Measurements from ENCODE around the gene PDILT.
"Not testable (repeated sequence)": the region's sequence is repeated elsewhere in the genome, so short reads cannot be mapped to it uniquely, and the experiment has no call there.

Gene PDILT

DNA sequence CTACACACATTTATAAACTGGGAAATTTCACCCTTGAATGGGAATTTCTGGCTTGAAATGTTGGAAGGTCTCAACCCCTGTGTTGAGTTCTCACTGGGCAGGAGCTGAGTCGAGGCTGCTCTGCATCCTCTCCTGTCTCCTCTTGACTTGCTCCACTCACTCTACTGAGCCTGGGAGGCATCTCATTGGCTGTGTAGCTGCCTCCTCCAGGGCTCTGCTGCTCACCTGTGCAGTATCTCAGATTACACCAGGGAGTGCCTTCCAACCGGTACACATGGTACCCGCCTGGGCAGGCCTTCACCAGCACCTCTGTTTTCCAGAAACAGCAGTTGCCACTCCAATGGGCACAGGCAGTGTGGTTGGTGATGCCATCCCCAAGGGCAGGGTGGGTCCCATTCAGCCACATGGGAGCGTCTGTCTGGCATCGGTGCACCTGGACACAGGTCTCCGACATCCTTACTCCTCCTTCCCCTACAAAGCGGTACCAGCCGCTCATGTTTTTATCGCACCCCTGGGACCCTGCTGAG lies 80.9 kb downstream of the PDILT start:
- DNase-seq (ENCODE audit: low read depth, low spot score) = no peak

DNA sequence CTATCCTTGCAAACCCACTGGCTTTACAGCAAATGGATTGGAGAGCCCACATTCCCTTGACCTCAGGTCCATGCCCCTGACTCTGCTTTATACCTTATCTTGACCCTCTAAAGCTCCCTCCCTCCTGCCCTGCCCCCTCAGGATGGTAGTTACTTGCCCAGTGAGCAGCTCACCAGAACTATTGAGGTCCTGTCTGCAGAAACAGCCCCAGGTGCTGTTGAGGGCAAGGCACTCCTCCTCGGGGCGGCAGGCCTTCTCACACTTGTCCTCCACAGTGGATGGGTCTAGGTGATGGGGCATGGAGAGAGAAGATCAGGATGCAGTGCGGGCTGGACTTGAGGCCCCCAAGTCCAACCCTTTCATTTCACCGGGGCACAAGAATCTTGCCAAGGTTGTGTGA lies 81.8 kb downstream of the PDILT start:
- no peak for DNase-seq (ENCODE audit: low read depth, low spot score)

DNA sequence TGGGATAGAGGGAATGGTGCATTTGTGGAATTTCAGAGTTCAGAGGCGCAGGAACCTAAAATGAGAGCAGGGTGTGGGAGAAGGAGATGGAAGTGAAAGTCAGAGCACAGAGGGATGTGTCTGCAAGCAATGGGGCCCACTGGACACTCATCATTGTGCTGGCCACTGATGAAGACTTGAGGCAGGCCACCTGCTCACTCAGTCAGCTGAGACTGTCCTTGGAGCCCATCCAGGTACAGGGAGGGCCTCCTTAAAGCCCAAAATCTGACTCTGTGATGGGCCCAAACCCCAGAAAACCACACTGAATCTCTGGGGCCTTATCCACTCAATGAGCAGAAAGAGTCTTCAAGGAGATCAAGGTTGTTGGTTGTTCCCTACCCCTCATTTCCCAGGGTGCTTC lies 82.9 kb downstream of the PDILT start:
- DNase-seq (ENCODE audit: low read depth, low spot score) = no peak

DNA sequence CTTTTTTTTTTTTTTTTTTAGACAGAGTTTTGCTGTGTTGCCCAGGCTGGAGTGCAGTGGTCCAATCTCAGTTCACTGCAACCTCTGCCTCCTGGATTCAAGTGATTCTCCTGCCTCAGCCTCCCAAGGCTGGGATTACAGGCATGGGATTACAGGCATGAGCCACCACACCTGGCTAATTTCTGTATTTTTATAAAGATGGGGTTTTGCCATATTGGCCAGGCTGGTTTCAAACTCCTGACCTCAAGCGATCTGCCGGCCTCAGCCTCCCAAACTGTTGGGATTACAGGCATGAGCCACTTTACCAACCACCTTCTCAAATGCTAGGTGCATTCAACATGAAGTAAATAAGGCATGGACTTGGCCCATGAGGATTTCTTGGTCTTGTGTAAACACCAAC lies 83.5 kb downstream of the PDILT start:
- DNase-seq (ENCODE audit: low read depth, low spot score) = not testable (repeated sequence)

DNA sequence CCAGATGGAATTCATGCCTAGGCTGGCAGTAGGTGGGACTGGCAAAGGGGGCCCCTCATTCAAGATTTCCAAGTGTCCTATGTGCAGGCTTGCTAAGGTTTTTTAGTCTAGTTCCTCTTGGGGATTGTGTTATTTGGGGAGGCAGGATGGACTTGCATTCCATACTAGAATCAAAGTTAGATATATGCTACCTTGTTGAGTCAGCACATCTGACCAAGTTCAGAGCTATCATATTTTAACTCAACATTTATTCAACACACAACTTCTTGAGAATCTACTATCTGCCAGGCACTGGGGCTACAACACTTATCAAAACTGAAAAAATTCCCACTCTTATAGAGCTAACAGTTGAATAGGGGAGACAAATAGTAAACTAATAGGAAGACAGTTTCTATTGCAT lies 83.9 kb downstream of the PDILT start:
- no peak for DNase-seq (ENCODE audit: low read depth, low spot score)

- DNase-seq (ENCODE audit: low read depth, low spot score) = no peak
Measured at GRCh38 chr16:20320178-20320577, 84.4 kb downstream of the PDILT start.

GRCh38 chr16:20319406-20319805 lies 85.1 kb downstream of the PDILT start:
- DNase-seq (ENCODE audit: low read depth, low spot score) = no peak

DNA sequence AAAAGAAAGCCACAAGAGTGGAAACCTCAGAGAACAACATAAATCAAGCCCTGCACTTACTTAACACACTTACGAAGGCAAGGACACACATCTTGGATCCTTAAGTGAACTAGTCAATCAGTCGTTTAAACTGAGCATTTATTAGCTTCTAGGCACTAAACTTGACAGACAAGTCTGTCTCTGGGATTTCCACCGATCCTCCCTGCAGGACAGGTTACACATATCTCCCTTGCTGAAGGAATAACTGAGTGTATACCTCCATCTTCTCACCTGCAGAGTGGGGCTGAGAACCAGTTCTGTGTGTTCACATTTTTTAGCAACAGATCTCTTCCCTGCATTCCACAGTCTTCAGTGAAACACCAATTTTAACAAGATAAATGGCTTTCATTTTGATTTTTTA lies 86.1 kb downstream of the PDILT start:
- DNase-seq (ENCODE audit: low read depth, low spot score) = no peak

DNA sequence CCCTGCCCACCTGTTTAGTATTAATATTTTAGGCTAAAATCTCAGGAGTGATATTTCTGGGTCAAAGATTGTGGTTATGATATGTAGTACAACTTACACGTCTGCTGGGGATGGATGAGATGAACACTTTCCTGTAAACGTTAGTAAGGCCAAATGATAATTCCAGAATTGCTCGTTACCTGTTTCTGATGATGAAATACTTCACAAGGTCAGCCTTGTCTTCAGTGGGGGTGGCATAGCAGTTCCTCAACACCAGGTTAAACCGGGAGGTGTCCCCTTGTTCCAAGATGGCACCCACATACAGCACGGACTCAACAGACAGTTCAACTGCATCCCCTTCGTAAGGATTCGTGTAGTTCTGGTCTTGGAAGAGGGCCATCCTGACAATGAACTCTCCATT lies 86.5 kb downstream of the PDILT start:
- no peak for DNase-seq (ENCODE audit: low read depth, low spot score)

DNA sequence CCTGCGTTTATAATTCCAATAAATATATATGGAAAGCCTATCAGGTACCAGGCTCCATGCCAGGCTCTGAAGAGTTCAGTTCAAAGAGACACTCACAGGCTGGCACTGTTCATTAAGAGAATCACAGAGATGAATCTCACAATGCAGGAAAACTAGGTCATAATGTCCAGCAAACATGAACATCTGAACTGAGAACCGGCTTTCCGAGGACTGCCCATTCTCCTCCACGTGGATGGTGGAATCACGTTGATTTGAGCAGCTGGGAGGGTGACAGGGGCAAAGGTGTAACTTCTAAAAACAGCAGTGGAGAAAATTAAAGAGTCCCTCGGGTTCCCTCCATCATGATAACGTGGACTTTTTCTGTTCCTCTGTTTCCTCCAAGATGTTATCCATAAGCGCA lies 87.4 kb downstream of the PDILT start:
- no peak for DNase-seq (ENCODE audit: low read depth, low spot score)

GRCh38 chr16:20316715-20317114 lies 87.8 kb downstream of the PDILT start:
- no peak for DNase-seq (ENCODE audit: low read depth, low spot score)

DNA sequence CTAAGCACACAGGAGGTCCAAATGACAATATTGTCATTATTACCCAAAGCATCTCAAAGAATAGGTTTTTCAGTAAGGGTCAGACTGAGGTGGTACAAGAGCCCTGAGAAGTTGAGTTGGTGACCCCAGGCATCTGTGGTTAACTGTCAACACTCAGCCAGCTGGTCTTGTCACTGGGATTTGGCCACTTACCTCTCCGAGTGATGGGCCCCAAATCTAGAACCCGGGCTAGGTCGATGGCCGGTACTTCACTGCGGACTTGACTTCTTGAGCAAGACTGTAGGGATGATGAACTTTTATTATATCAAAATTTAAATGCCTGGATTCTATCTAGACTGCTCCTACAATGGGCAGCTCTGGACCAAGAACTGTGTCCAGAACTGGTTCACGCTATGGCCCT lies 88.8 kb downstream of the PDILT start:
- DNase-seq (ENCODE audit: low read depth, low spot score) = no peak

DNA sequence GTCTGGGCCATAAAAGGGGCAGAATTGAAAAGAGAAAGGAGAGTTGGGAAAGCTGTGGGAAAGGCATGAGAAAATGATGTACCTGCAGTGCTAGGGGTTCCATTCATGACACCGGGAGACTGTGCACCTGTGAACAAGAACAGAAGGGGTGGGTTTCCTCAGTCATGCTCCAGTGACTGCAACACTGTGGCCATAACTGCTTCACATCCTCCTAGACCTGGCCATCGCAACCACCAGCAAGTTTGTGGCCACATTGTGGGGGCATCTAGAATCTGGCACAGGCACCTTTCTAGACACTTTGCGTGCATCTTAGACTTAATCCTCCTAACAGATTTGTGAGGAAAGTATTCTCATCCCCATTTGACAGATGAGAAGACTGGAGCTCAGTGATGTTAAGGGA lies 90.0 kb downstream of the PDILT start:
- DNase-seq (ENCODE audit: low read depth, low spot score) = no peak

DNA sequence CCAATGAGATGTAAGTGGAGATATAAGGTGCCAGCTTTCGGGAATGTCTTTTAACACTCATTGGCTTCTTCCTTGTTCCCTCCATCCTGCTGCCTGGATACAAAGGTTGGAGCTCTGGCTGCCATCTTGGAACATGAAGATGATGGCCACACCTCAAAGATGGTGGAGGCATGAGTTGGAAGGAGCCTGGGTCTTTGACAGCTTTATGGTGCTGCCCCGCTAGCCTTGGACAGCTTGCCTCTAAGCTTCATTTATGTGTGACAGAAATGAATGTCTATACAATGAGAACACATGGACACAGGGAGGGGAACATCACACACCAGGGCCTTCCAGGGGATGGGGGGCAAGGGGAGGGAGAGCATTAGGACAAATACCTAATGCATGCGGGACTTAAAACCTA lies 90.8 kb downstream of the PDILT start:
- no peak for DNase-seq (ENCODE audit: low read depth, low spot score)

- not testable (repeated sequence) for DNase-seq (ENCODE audit: low read depth, low spot score)
Measured at GRCh38 chr16:20312536-20313095, 91.9 kb downstream of the PDILT start.

- no peak for DNase-seq (ENCODE audit: low read depth, low spot score)
Measured at GRCh38 chr16:20311548-20311947, 93.0 kb downstream of the PDILT start.

GRCh38 chr16:20310421-20311395 lies 93.8 kb downstream of the PDILT start:
- no peak for DNase-seq (ENCODE audit: low read depth, low spot score)

DNA sequence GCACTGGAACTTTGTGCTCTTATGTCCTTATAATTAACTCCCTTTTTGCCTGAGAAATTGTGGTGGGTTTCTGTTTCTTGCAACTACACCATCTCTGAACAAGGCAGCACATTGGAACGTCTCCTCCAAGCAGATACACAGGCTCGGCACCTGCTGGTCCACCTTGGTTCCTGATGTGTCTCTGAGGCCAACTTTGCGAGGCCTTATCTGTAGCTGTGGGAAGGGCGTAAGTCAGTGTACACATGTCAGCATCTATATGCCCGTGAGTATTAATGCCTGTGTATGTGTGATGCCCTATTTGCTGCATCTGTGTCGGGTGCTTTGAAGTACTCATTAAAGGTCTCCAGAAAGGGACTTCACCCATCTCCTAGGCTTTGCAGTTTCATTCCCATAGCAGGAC lies 94.8 kb downstream of the PDILT start:
- no peak for DNase-seq (ENCODE audit: low read depth, low spot score)

Measured in brain pericyte (primary cell).